Erythroblast (primary cell): ENCODE results near the gene STAT6.

ENCODE experiments used
- GATA1 ChIP-seq: IDR thresholded peaks from 2 replicates; pipeline ENCODE4 v1.6.1; 2011; ENCODE audit warnings: low read depth, mild to moderate bottlenecking, control low read depth, low read length, moderate library complexity
- POLR2A ChIP-seq: IDR thresholded peaks from 2 replicates; pipeline ENCODE4 v1.6.1; 2011; ENCODE audit warnings: mild to moderate bottlenecking, low read length

- no peak for TF ChIP-seq POLR2A
- TF ChIP-seq GATA1, result no peak
Measured at GRCh38 chr12:57046947-57047890, 63.9 kb downstream of the STAT6 start.
